ENCODE measurements around the gene CCDC127.

Gene CCDC127

DNA sequence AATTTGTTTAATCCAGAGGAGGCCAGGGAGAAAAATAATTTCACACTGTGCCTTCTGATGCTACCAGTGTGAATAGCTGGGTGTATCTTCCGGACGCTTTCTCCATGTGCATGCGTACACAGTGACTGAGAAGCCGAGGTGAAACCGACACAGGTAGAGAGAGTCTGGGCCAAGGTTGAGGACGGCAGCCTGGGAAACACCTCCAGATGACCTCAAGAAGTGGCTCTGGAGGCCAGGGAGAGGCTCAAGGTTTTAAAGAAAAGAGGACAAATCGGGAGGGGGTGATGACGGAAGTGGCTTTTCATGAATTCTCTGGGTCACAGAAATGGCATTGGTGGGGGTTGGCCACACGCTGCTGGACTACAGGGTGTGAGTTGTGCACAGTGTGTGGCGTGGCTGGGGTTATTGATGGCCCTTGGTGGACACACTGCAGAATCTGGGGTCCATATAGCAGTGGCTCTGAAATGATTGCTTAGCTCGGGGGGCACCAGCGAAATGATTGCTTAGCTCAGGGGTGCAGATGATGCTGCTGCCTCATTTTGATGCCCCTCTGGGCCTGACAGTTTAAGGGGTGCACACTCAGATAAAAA, 60.7 kb downstream of the CCDC127 start:
- TF ChIP-seq, protein P1, sequence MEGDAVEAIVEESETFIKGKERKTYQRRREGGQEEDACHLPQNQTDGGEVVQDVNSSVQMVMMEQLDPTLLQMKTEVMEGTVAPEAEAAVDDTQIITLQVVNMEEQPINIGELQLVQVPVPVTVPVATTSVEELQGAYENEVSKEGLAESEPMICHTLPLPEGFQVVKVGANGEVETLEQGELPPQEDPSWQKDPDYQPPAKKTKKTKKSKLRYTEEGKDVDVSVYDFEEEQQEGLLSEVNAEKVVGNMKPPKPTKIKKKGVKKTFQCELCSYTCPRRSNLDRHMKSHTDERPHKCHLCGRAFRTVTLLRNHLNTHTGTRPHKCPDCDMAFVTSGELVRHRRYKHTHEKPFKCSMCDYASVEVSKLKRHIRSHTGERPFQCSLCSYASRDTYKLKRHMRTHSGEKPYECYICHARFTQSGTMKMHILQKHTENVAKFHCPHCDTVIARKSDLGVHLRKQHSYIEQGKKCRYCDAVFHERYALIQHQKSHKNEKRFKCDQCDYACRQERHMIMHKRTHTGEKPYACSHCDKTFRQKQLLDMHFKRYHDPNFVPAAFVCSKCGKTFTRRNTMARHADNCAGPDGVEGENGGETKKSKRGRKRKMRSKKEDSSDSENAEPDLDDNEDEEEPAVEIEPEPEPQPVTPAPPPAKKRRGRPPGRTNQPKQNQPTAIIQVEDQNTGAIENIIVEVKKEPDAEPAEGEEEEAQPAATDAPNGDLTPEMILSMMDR (IDR thresholded peaks at IDR 0.05; ENCODE audit: low read depth, low read length), result no peak
- no peak overlapping the region for H3K4me3 ChIP-seq (ENCODE audit: low read depth, low read length)

DNA sequence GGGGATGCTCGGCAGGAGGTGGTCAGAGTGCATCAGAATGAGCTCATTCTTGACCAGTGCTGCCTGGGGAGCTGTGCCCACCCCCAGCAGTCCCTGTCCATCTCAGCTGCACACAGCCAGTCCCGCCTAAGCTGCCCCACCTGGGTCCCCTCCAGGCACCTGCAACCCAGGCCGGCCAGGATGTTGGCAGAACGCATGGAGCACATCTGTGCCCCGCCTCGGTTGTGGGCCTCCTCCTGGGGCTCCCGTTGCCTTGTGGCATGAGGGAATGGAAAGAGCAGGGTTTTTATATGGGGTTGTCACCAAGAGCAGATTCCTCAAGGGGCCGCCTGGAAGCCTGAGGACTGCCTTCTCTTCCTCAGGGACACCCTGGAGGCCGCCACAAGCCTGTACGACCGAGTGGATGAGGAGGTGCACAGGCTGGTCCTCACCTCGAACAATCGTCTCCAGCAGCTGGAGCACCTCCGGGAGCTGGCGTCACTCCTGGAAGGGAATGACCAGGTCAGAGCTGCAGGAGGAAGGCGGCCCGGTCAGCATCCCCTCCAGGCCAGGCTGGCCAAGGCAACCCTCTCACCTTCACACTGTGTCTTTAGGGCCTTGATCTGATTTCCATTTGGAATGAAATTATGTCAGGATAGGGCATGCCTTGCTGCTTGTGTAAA, 61.4 kb downstream of the CCDC127 start:
- TF ChIP-seq, protein P1 (IDR thresholded peaks at IDR 0.05; ENCODE audit: low read depth, low read length), result no peak
- H3K4me3 ChIP-seq (ENCODE audit: low read depth, low read length), result no peak overlapping the region

DNA sequence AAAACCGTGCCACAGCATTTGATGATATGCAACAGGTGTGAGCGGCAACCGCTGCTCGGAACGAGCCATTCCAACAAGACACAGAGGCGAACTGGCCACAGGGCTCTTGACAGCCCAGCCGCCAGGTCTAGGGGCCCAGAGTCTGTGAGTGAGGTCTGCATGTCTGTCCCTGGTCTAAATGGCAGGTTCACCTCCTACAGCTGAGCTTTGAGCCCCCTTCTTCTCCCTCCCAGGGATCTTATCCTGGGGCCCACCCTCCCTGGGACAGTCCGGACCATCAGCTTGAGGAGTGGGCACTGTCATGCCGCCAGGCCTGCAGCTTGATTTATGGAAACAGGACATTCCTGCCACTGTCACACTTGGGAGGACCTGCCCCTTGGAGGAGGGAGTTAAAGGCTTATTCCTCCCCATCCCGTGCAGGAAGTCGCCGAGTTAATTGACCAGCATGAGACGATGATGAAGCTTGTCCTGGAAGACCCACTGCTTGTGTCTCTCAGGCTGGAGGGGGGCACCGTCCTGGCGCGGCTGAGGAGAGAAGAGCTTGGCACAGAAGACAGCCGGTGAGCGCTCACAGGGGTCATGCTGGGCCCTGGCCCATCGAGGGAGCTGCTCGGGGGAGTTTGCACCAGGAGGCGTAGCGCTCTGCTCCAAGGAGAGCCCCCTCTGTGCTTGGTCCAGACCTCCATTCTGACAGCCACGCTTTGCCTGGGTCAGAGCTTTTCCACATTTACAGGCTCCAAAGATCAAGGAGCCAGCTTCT, 62.1 kb downstream of the CCDC127 start:
- H3K4me3 ChIP-seq (ENCODE audit: low read depth, low read length), result no peak overlapping the region
- TF ChIP-seq, protein P1 (IDR thresholded peaks at IDR 0.05; ENCODE audit: low read depth, low read length), result no peak

DNA sequence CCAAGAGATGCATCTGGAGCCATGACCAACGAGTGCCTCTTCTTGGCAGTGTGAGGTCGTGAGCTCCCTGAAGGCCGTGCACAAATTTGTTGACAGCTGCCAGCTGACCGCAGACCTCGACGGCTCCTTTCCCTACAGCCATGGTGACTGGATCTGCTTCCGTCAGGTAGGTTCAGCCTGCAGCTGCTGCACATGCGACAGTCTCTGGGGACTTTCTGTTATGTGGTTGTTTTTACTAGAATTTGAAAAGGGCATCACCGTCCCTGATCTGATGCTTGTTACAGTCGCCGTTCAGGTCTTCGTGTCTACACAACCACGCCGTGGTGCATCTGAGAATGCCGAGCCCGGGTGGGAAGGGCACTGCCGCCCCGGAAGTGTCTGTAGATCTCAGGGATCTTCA, 63.1 kb downstream of the CCDC127 start:
- no peak overlapping the region for H3K4me3 ChIP-seq (ENCODE audit: low read depth, low read length)
- TF ChIP-seq, protein P1 (IDR thresholded peaks at IDR 0.05; ENCODE audit: low read depth, low read length), result no peak

DNA sequence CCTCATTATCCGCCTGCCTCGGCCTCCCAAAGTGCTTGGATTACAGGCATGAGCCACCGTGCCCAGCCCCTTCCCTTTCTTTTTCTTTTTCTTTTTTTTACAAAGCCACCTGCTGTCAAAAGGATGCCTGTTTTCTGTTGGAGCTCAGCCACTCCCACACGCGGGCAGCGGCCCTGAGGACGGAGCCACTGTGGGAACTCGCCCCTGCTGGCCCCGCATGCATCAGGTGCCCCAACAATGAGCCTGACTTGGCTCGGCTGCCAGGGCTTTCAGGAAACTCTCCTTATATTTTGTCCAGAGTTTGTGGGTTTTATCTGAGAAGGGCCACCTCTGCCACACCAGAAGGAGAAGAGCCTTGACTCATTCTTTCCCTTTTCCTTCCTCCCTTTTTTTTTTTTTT, 63.7 kb downstream of the CCDC127 start:
- TF ChIP-seq, protein P1 (IDR thresholded peaks at IDR 0.05; ENCODE audit: low read depth, low read length), result no peak
- no peak overlapping the region for H3K4me3 ChIP-seq (ENCODE audit: low read depth, low read length)

DNA sequence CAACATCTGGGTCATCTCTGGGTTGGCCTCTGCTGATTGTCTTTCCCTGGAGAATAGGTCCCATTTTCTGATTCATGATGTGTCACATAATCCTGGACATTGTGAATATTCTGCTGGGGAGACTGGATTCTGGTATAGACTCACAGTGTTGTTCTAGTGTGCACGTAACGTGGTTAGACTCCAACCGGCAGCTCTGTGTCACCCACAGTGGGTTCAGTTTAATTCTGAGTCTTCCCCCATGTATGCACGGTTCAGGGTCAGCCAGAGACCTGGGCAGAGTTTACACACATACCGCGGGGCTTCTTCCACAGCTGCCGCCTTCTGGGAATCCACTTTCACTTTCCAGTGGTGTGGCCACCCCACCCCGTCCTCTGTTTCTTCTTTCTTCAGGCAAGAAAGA, 64.7 kb downstream of the CCDC127 start:
- TF ChIP-seq, protein P1 (IDR thresholded peaks at IDR 0.05; ENCODE audit: low read depth, low read length), result no peak
- peak overlapping the region; percentile 49 for H3K4me3 ChIP-seq (ENCODE audit: low read depth, low read length)

DNA sequence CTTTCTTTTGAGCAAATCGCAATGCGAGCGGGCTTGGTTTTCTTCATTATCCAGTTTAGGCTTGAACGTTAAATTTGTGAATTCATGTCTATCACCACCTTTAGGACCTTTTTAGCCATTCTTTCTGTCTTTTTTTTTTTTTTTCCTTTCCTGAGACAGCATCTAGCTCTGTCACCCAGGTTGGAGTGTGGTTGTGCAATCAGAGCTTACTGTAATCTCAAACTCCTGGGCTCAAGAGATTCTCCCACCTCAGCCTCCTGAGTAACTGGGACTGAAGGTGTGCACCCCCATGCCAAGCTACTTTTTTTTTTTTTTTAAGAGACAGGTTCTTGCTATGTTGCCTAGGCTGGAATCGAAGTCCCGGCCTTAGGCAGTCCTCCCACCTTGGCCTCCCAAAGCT, 65.9 kb downstream of the CCDC127 start:
- H3K4me3 ChIP-seq (ENCODE audit: low read depth, low read length), result no peak overlapping the region
- TF ChIP-seq, protein P1 (IDR thresholded peaks at IDR 0.05; ENCODE audit: low read depth, low read length), result no peak
